Measurements from ENCODE around the gene INTS1.
"Not testable (repeated sequence)": the region's sequence is repeated elsewhere in the genome, so short reads cannot be mapped to it uniquely, and the experiment has no call there.

INTS1 gene

DNA sequence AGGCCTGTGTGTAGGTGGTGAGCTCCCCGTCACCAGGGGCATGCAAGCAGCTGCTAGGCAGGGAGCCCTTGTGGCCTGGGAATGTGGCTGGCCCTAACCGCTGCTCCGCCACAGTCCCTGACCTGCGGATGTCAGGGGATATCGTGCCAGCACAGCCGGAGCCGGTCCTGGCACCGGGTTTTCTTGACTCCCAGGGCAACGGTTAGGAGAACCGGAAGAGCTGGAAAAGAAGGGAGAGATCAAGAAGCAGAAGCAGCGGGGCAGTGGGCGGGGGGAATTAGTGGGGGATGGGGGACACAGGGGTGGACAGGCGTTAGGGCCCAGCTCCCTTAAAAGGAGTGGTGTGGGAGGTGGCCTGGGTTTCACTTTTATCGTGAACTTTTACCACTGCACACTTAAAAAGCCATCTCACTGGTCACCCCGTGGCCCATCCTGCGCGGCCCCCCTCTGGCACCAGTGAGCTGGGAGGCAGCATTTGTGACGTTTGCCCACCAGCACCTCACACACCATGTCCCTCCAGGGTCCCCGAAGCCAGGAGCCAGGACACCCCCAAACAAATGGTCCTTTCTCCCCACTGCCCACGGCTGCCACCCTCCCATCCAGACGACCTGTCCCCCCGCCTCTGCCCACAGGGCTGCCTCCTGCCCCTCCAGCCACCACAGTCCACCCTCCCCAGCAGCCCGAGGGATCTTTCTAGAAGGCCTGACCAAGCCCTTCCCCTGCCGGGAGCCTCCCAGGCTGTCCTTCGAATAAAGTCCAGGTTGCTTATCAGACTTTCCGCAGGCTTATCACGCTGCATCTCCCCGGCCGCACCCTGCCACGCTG is 43.2 kb downstream of the INTS1 start:
- DNase-seq: peak; percentile 5

DNA sequence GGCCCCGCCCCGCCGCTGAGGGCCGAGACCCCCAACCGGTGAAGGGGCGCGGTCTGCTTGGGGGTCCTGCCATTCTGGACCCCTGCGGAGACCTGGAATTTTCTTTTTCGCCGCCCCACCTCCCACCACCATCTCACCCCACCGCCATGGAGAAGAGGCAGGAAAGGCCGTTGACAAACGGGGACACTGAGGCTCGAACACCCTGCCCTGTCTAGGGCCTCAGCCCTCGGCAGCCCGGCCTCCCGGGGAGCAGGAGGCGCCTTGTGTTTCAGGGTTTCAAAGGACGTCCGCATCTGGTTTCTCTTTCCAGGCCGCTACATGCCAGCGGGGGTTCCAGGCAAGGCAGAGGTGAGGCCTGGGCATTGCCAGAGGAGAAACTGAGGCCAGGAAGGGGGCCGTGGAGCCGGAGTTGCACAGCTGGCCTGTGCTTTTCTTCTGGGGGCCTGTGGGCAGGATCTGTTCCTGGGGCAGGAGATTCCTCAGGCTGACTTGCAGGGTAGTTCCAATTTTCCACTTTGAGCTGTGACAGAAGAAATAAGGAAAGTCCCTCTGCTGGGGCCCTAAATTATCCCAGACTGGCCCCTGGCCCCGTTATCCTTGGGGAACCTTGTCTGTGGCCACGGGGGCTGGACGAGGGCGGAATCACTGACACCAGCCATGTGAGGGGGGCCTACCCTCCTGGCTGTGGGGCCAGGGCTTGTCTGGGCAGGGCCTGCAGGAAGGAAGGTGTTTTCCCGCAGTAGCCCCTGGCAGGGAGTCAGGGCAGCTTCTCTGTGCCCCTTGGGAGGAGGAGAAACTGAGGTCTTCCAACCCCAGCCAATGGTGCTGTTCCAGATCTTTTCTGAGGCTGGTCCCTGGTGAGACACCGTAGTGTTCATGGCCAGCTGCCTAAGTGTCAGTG is 44.0 kb downstream of the INTS1 start:
- no peak for DNase-seq

GRCh38 chr7:1459512-1459892 is 44.7 kb downstream of the INTS1 start:
- peak; percentile 96 for DNase-seq

DNA sequence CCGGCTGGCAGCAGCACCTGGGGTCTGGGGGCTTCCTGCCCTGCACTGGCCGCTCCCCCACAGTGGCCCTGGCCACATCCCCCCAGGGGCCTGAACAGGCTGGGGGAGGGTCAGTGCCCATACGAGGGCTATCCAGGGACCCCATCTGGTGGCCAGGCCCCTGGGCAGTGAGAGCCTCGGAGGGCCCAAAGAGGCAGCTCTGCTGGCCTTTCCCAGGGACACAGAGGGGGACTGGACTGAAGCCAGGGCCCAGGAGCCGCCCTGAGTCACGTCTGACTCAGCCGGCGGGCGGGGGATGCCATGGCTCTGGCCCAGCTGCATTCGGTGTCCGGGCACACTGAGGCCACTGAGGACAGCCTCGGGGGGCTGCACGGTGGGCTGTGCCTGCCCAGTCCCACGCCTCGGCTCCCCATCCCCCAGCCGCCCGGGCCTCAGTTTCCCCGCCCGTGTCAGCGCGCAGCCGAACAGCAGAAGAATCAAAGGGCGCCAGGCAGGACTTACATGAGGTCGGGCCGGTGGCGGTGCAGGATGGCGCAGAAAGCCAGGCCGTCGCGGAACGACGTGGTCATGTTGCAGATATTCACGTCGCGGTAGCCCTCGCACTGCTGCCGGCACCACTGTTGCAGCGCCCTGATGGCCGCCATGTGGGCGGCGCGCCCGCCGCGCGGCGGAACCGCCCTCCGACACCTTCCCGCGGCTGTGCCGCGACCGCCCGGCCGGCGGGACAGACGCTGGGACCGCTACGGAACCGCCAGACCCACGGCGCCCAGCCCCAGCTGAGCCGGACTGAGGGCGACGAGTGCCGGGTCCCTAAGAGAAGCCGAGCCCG is 45.3 kb downstream of the INTS1 start, which contains the start of gene MICALL2:
Gene MICALL2, minus strand, starts transcription at position 788 of the 829 bp plus-strand sequence. Its CDS starts 144 bp downstream, at position 644.
- no peak for DNase-seq

GRCh38 chr7:1457949-1458682 is 46.1 kb downstream of the INTS1 start:
- DNase-seq: no peak

GRCh38 chr7:1457059-1457948 is 46.9 kb downstream of the INTS1 start:
- DNase-seq: peak; percentile 38

GRCh38 chr7:1455955-1456354 is 48.2 kb downstream of the INTS1 start:
- no peak for DNase-seq

- no peak for DNase-seq
These were observed 48.8 kb downstream of the INTS1 start for GRCh38 chr7:1455241-1455939.

DNA sequence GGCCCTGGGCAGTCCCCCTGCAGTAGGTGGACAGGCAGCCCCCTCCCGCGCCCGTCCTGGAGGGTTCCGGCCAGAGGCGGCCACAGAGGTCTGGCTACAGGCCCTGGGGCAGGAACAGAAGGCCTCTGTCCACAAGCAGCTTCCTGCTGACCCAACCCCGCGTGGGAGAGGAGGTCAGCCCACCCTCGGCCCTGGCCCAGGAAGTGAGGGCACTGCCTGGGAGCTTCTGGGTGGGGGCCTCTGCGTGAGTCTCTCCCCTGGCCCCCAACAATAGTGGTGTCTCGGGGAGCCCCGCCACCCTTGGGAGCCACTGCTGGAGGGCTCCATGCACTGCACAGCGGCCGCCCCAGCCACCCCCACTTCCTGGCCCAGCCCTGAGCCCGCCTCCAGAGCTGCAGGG is 49.6 kb downstream of the INTS1 start:
- no peak for DNase-seq

- DNase-seq: no peak
These were observed 52.0 kb downstream of the INTS1 start for GRCh38 chr7:1452205-1452604.

GRCh38 chr7:1450987-1451386 is 53.2 kb downstream of the INTS1 start:
- DNase-seq: no peak

GRCh38 chr7:1450431-1450830 is 53.8 kb downstream of the INTS1 start:
- no peak for DNase-seq

GRCh38 chr7:1449951-1450350 is 54.2 kb downstream of the INTS1 start:
- no peak for DNase-seq

GRCh38 chr7:1449501-1449900 is 54.7 kb downstream of the INTS1 start:
- DNase-seq: no peak

GRCh38 chr7:1448958-1449357 is 55.2 kb downstream of the INTS1 start:
- DNase-seq: no peak

- DNase-seq: no peak
These were observed 56.5 kb downstream of the INTS1 start for GRCh38 chr7:1447551-1448244.

DNA sequence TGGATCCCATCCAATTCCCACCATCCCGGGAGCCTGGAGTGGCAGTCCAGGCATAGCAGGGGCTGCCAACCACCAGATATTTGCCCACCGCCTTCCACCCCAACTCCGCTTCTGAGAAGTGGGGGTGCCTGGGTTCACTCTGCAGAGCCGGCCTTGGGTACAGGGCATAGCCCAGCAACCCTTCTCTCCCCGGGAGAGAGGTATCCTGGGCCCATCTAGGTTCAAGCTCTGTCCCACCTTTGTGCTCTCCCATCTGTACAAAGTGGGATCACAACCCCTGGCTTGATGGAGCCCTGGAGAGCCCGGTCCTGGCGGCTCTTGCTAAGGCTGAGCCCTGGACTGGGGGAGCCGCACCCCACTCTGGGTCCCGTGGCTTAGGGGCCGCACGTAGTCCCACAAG is 57.1 kb downstream of the INTS1 start:
- no peak for DNase-seq

DNA sequence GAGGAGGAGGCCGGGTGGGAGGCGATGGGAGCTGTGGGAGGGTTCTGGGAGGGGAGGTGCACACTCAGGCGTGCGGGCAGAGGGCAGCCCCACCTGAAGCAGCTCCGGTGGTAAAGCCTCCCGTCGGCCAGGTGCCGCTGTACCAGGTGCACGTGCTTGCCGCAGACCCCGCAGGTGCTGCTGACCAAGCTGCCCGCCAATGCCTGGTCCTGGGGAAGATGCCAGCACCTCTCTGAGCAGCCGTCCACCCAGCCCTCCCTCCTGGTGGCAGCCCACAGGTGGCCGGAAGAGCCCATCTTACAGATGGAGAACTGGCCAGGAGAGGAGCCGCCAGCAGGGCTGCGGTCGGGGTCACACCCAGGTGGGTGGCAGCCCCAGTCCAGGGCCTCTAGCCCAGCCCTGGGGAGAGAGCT is 57.6 kb downstream of the INTS1 start:
- DNase-seq: no peak

DNA sequence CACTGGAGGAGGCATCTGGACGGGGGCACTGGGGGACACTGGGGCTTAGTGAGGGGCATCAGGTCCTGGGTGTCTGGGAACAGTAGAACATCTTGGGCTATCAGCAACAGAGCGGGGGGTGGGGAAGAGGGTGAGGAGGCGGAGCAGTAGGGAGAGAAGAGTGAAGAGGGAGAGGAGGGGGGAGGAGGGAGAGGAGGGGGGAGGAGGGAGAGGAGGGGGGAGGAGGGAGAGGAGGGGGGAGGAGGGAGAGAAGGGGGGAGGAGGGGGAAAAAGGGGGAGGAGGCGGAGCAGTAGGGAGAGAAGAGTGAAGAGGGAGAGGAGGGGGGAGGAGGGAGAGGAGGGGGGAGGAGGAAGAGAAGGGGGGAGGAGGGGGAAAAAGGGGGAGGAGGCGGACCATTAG is 58.2 kb downstream of the INTS1 start:
- DNase-seq: not testable (repeated sequence)

DNA sequence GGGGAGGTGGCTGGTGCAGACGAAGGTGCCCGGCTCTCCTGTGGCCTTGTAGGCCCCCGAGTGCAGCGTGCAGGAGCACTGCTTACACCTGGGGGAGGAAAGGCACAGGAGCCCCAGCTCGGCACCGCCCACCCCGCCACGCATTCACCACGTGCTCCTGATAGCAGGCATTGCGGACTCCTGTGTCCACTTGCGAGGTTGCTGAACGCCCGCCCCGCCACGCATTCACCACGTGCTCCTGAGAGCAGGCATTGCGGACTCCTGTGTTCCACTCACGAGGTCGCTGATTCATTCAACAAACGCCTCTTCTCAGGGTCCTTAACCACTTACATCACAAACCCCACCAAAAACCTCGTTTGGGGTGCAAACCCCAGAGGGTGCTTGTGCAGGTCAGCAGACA is 58.8 kb downstream of the INTS1 start:
- no peak for DNase-seq

Data from GF-D8 (cell line).